HG03520 (cell line): ENCODE measurements around the gene ME3.

Experiments used
- ATAC-seq: cut with Tn5 transposase; IDR thresholded peaks from one replicate; pipeline ENCODE4 v1.9.1; 2021; ENCODE audit warnings: mild to moderate bottlenecking, moderate library complexity; ENCODE audit not compliant: unreplicated experiment

Gene ME3

GRCh38 chr11:86693518-86693917 lies 21.1 kb upstream of the ME3 start:
- no peak for ATAC-seq

DNA sequence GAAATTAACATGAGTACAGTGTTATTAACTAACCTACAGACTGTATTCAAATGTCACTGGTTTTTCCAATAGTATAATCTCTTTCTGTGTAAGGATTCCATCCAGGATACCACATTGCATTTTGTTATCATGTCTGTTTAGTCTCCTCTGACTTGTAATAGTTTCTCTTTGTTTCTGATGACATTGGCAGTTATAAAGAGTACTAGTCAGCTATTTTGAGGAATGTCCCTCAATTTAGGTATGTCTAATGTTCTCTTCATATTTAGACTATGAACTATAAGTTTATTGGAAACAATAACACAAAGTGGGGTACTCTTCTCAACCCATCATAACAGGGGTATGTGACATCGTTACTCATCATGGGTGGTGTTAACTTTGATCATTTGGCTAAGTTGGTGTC lies 20.3 kb upstream of the ME3 start:
- ATAC-seq, result no peak

DNA sequence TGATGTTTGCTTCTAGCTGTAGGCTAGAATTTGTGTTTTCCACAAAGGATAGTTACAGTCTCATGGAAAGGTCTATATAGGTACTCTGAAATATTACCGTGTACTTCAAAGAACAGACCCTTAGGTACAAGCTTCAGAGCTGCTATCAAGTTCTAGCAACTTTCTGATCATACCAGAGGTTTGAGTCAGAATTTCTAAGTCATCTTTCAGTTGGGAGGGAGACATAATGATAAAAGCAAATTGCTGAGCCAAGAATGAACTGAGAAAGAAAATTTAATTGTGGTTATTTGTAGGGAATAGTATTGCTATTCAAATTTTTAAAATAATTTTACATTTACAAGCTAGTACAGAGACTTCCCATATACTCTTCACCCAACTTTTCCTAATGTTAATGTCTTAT lies 19.9 kb upstream of the ME3 start:
- no peak for ATAC-seq

- peak; percentile 92 for ATAC-seq
Measured at GRCh38 chr11:86688398-86689179, 16.2 kb upstream of the ME3 start.

DNA sequence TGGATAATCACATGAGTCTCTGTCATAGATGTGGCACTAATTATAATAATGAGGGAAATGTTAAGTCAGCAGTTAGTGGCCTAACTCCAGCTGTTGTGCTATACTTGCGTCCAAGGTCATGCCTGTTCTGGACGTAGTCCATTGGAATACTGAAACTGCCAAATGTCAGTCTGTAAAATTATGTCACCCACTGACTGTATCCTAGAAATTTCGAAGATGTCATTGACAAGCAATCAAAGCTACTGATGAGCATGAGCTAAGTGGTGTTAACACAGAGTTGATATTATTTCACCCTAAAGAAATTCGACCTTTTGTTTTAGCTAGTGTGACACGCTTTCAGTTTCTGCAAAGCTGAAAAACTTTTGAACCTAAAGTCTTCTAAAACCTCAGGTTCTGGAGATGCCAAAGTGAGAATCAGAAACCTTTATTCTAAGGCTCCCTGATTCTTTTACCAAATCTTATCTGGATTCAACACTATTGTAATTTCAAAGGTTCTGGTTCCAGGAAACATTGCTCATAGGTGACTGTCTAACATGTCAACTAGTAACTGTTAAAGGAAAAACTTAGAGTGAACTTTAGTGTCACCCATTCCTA lies 14.9 kb upstream of the ME3 start:
- ATAC-seq, result no peak

DNA sequence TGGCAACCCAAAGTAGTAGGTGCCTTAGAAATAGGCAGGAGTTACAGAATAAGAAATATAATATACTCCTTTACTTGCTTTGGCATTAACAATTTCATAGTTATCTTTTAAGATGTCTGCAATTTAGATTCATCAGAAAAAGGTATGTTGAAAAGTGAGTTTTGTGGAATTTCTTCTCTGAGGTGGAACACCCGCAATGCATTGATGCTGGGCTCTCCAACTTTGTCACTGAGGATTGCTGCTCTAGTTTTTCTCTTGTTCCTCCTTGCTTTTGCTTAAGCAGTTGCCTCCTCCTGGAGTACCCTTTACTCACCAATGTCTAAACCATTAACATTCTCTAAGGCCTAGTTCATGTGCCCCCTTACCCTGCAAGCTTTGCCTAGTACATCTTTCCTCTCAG lies 14.1 kb upstream of the ME3 start:
- no peak for ATAC-seq

- no peak for ATAC-seq
Measured at GRCh38 chr11:86681483-86681756, 9.0 kb upstream of the ME3 start.

GRCh38 chr11:86680716-86681482 lies 8.5 kb upstream of the ME3 start:
- ATAC-seq, result no peak

DNA sequence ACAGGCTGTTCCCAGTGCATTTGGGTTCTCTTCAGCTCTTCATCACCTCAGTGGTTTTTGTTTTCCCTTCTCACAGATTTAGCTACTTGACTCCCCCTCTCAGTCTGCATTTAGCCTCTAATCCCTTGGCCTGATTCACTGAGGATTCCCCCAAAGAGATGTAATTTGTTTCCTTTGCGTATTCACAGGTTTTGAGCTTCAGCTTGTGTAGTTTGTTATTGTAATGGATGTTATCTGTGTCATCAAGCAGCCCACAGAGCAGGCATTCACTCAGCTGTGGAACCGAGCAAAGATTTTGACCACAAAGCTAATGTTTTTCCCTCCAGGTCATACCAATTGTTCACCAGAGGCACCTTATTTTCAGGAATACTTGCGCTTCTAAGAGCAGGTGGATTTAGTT lies 6.4 kb upstream of the ME3 start:
- no peak for ATAC-seq

DNA sequence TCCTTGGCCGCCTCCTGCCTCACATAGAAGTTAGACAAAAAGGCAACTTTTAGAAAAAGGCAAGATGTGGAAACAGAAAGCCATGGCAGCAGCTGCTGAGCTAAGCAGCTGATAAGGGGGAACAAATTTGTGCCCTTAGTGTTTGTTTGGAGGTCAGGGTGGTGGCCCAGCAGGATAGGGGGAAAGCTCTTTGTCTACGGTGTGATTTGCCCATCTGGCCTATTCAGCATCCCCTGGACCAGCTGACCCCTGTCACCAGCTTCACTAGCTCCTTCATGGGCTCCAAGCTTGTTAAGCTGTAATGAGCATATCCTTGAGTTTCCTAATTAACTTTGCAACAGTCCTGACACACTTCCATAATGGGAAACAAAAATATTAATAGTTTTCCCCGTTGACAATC lies 5.9 kb upstream of the ME3 start:
- no peak for ATAC-seq

GRCh38 chr11:86676533-86677154 lies 4.2 kb upstream of the ME3 start:
- no peak for ATAC-seq

DNA sequence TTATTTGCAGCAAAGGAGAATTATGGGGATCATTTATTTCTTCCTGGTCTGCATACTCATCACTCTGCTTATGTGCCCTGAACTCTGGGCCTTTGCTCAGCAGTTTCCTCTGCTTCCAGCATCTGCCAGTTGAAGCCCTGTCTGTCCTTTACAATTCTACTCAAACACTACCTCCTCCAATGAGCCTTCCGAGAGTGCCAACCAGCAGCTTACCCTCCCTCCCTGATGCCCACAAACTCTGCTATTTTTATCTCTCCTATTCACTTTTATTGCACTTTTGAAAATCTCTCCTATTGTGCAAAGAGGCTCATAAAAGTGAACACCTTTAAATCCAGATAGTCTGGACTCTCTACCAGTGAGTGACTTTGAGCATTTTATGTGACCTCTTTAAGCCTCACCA lies 3.6 kb upstream of the ME3 start:
- no peak for ATAC-seq

DNA sequence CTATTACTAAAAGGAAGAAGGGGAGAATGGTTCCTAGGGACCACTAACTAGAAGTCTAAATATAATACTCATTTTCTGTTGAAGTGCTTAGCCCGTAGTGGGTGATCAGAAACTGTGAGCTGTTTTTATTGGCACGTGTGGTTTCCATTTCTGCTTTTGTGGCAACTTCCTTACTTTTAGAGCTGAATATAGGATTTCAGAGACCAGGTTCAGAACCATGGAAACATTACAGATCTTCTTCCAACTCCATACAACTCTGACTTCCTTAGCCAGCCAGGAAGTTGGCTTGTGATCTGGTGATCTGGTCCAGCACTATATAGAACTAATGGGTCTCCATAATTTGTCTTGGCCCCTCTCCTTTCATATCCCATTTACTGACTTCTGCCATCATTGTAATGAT lies 2.6 kb upstream of the ME3 start:
- ATAC-seq, result no peak

DNA sequence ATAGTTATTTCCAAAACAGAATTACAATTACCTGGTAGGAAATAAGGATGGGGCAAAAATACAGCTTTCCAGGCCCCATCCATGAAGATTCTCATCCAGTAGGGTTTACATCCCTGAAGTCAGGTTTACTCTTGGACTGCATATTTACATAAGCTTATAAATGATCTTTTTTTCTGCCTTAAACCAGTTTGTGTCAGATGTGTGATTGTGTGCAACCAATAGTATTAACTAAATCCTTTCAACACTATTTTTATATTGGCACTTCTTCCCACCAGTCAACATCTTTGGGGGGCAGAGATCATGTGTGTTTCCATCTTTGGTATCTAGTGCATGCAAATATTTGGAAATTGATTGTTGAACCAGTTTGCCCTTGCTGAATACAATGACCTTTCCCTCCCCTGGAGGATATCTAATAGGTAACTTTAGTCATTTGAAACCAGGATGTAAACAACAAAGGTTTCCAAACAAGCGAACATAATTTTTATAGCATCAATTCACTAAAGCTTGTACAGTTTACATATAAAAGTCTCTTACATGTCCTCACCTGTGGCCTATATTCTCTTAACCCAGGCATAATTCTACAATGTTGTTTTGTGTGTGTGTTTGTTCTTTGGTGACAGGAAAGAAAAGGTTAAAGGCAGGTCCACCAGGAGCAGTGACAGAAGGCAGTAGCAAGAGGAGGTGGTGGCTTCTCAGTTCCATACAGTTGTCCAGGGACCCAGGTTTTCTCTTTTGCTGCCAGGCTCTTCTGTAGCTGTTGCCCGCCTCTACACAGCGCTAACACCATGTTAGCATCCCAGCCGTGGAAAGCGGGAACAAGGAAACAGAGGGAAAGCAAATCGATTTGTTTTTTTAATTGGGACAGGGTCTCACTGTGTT lies 1.7 kb upstream of the ME3 start:
- ATAC-seq, result no peak

DNA sequence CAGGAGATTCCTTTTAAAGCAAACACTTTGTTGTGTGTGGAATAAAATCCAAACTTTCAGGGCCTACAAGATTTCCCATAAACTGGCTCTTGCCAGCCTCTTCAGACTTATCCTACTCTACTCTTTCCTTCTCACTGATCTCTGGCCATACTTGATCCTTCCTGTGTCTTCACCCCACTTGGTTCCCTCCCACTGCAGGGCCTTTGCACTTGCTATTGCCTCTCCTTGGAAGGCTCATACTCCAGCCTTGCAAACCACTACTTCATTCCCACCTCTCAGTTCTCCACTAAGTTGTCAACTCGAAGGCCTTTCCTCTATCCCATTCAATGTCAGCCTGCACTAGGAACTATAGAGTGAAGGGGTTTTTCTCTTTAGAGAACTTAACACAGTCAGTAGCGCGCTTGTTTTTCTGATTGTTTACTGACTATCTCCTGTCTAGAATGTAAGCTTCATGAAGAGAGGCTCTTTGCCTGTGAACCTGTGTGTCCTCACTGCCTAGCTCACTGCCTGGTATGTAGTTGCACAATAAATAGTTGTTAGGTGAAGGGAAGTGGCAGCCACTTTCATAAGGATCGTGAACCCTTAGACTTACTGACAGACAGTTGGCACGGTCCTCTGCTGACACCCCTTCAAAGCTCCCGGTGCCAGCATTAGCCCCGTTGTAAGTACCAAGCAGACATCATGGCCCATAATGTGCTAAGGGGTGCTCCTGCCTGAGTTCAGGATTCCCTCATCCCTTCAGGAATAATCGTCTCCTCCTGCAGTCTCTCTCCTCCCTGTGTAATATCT lies 833 bp upstream of the ME3 start:
- ATAC-seq, result no peak

DNA sequence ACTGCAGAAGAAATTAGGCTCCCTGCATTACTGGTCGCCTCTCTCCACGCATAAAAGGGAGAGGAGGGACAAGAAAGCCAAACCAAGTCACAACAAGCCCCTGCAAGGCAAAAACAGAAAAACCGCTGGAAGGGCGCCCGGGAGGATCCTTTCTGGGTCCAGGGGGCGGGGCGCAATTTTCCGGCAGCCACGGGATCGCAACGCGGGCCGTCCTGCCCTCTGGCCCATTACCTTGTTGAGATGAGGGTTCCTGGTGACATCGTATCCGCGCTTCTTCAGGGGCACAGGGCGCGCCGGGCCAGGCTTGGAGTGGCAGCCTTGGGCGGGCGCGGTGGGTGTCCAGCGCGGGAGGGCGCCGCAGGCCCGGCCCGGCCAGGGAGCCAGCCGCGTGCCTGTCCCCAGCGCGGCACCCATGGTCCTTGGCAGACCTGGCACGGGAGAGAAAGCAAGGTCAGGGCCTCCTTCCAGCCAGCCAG lies 847 bp downstream of the ME3 start:
- ATAC-seq, result no peak

GRCh38 chr11:86670911-86671310 lies 1.5 kb downstream of the ME3 start:
- no peak for ATAC-seq

DNA sequence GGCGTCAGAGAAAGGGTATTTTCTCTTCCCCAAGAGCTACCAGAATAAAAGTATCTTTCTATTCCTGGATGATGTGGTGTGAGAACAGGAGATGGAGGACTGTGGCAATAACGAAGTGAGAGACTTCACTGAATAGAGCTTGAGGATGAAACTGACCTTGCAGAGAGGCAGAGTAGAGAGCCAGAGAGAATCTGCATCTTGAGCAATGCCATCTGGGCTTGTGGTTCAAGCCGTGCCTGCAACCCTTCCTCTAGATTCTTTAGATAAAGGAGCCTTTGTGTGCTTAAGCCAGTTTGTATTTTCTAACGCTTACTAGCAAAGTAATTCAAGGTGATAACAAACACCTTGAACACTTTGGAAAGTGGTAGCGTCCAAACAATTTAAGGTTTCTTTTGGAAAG lies 2.2 kb downstream of the ME3 start:
- ATAC-seq, result no peak

DNA sequence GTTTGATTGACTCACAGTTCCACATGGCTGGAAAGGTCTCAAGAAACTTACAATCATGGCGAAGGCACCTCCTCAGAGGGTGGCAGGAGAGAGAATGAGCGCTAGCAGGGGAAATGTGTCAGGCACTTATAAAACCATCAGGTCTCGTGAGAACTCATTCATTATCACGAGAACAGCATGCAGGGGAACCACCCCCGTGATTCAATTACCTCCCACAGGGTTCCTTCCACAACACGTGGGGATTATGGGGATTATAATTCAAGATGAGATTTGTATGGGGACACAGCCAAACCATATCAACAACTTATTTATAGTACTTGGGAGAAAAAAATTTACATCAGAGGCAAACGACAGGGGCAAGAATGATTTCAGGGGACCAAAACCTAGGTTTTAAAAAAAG lies 3.0 kb downstream of the ME3 start:
- ATAC-seq, result no peak

- no peak for ATAC-seq
Measured at GRCh38 chr11:86668929-86669328, 3.5 kb downstream of the ME3 start.
